SK-N-SH (cell line): Measurements from ENCODE around the gene SLX4IP. TPM values are rescaled to one million over a fixed set of nuclear protein-coding genes. Genes with fewer than 3 reads are reported as not detected.

Experiments
- CTCF ChIA-PET: fragments of 300-600, 350-600 bp; formaldehyde crosslinking; extraction: SDS; loops from one replicate; lab custom pipeline; 2021; lab: Yijun Ruan, JAX
- POLR2A ChIA-PET: fragments of 350-600 bp; sonication (Branson Sonifier 250); formaldehyde crosslinking; extraction: SDS; loops from one replicate; lab custom pipeline; 2020; ENCODE audit warnings: antibody characterized with exemption, inconsistent platforms; lab: Yijun Ruan, JAX
- DNase-seq: peaks from one replicate; pipeline ENCODE4 v3.0.0; 2012
- H2AFZ ChIP-seq: fragments of 200-600 bp; sonication (generic); 2 replicates; pipeline ENCODE4 v1.8.1; 2016; ENCODE audit warnings: antibody characterized with exemption, mild to moderate bottlenecking, low read depth
- H3F3A ChIP-seq: fragments of 200-600 bp; sonication (generic); replicated peaks from 2 replicates; pipeline ENCODE3; 2016; ENCODE audit warnings: antibody characterized with exemption, mild to moderate bottlenecking; ENCODE audit not compliant: insufficient read depth
- H3K27ac ChIP-seq, 2 experiments: fragments of 200-500 bp in 1 of 2; fragments of 200-600 bp in 1 of 2; sonication (Bioruptor generic) in 1 of 2; sonication (generic), shearing (Covaris generic) in 1 of 2; 2 replicates each; pipeline versions ENCODE4 v1.5.1 to v1.6.1; 2014 to 2016; ENCODE audit warnings: low read depth in 2 of 2, inconsistent platforms in 1 of 2, low read length in 1 of 2, mild to moderate bottlenecking in 1 of 2, mixed read lengths in 1 of 2
- H3K27me3 ChIP-seq: fragments of 200-600 bp; sonication (generic), shearing (Covaris generic); 2 replicates; pipeline ENCODE4 v1.6.1; 2016; ENCODE audit warnings: mixed run types; ENCODE audit not compliant: insufficient read depth
- H3K36me3 ChIP-seq, 2 experiments: fragments of 200-500 bp in 1 of 2; fragments of 200-600 bp in 1 of 2; sonication (Bioruptor generic) in 1 of 2; sonication (generic) in 1 of 2; replicated peaks in 1 of 2; 2 replicates each; pipeline versions ENCODE3 to v1.5.1; 2014 to 2016; ENCODE audit warnings: low read length in 1 of 2, mild to moderate bottlenecking in 1 of 2; ENCODE audit not compliant: insufficient read depth in 2 of 2, control insufficient read depth in 1 of 2
- H3K4me1 ChIP-seq, 2 experiments: fragments of 200-500 bp in 1 of 2; fragments of 200-600 bp in 1 of 2; sonication (Bioruptor generic) in 1 of 2; sonication (generic), shearing (Covaris generic) in 1 of 2; 2 replicates each; pipeline versions ENCODE4 v1.5.1 to v1.6.1; 2014 to 2016; ENCODE audit warnings: low read depth in 1 of 2, low read length in 1 of 2, mixed run types in 1 of 2; ENCODE audit not compliant: insufficient read depth in 2 of 2, control insufficient read depth in 1 of 2
- H3K4me2 ChIP-seq: fragments of 200-600 bp; sonication (generic), shearing (Covaris generic); 2 replicates; pipeline ENCODE4 v1.6.1; 2017; ENCODE audit warnings: mixed run types
- H3K4me3 ChIP-seq, 2 experiments: fragments of 200-500 bp in 1 of 2; fragments of 200-600 bp in 1 of 2; sonication (Bioruptor generic) in 1 of 2; sonication (generic), shearing (Covaris generic) in 1 of 2; 2 replicates each; pipeline versions ENCODE4 v1.5.1 to v1.8.1; 2014 to 2016; ENCODE audit warnings: low read depth in 2 of 2, inconsistent platforms in 1 of 2, low read length in 1 of 2, mild to moderate bottlenecking in 1 of 2, mixed read lengths in 1 of 2, moderate library complexity in 1 of 2
- H3K79me2 ChIP-seq: fragments of 200-600 bp; sonication (generic); 2 replicates; pipeline ENCODE4 v1.8.1; 2017; ENCODE audit warnings: mild to moderate bottlenecking; ENCODE audit not compliant: insufficient read depth
- H3K9ac ChIP-seq: fragments of 200-600 bp; sonication (generic); 2 replicates; pipeline ENCODE4 v1.6.1; 2017; ENCODE audit warnings: mixed run types
- H3K9me2 ChIP-seq: fragments of 200-600 bp; sonication (generic); 2 replicates; pipeline ENCODE4 v1.6.1; 2017; ENCODE audit warnings: mixed run types
- H3K9me3 ChIP-seq: fragments of 200-600 bp; sonication (generic); 2 replicates; pipeline ENCODE4 v1.6.1; 2017; ENCODE audit warnings: mixed run types, mild to moderate bottlenecking, moderate library complexity
- H4K20me1 ChIP-seq: fragments of 200-600 bp; sonication (generic); 2 replicates; pipeline ENCODE4 v1.6.1; 2017; ENCODE audit warnings: mild to moderate bottlenecking, mixed run types; ENCODE audit not compliant: insufficient read depth
- CHD2 ChIP-seq: fragments of 150-350 bp; IDR thresholded peaks from 2 replicates; pipeline ENCODE4 v1.6.1; 2018; ENCODE audit warnings: low read length; ENCODE audit not compliant: partially characterized antibody
- FOXJ3 ChIP-seq: sonication (generic); formaldehyde crosslinking; IDR thresholded peaks from 2 replicates; pipeline ENCODE4 v1.5.1; 2020; ENCODE audit warnings: mild to moderate bottlenecking, missing genetic modification reagents
- JUND ChIP-seq: IDR thresholded peaks from 2 replicates; pipeline ENCODE4 v1.4.0; 2012
- MEF2A ChIP-seq: IDR thresholded peaks from 2 replicates; pipeline ENCODE4 v1.4.0; 2012; ENCODE audit warnings: low read depth, borderline replicate concordance
- NFIC ChIP-seq: IDR thresholded peaks from 2 replicates; pipeline ENCODE4 v1.4.0; 2012; ENCODE audit warnings: borderline replicate concordance
- PBX3 ChIP-seq: IDR thresholded peaks from 2 replicates; pipeline ENCODE4; 2012
- RCOR1 ChIP-seq: fragments of 150-350 bp; IDR thresholded peaks from 2 replicates; pipeline ENCODE4 v1.6.1; 2017; ENCODE audit warnings: antibody characterized with exemption, low read length
- RXRA ChIP-seq: IDR thresholded peaks from 2 replicates; pipeline ENCODE4 v1.4.0; 2012; ENCODE audit warnings: low read depth, mild to moderate bottlenecking, borderline replicate concordance
- TAF1 ChIP-seq: IDR thresholded peaks from 2 replicates; pipeline ENCODE4 v1.6.1; 2012; ENCODE audit warnings: low read depth, mild to moderate bottlenecking, low read length, moderate library complexity, borderline replicate concordance
- TEAD4 ChIP-seq: IDR thresholded peaks from 2 replicates; pipeline ENCODE4 v1.4.0; 2012; ENCODE audit warnings: mild to moderate bottlenecking, borderline replicate concordance; ENCODE audit not compliant: insufficient read depth
- ZBTB33 ChIP-seq: IDR thresholded peaks from 2 replicates; pipeline ENCODE4 v1.4.0; 2012; ENCODE audit warnings: low read depth, borderline replicate concordance
- WGBS: methylation state at CpG from one replicate; pipeline ENCODE4 v1.1.6; 2017; ENCODE audit warnings: low lambda C conversion rate; 5-methylcytosine and 5-hydroxymethylcytosine counted together
- polyA plus RNA-seq, 3 experiments: library from polyadenylated mRNA; depleted of rRNA; stranded (reverse); fragments of >200 nt; gene quantifications; 2 replicates each; pipeline ENCODE4 v1.2.3, GENCODE V29; 2012
- TF ChIP-seq, protein P1 (sequence below): IDR thresholded peaks from 2 replicates; pipeline ENCODE4 v1.6.1; 2012; ENCODE audit warnings: mild to moderate bottlenecking, low read depth, low read length, moderate library complexity
- TF ChIP-seq, protein P2 (sequence below): fragments of 150-350 bp; IDR thresholded peaks from 2 replicates; pipeline ENCODE4 v1.6.1; 2017; ENCODE audit warnings: antibody characterized with exemption, low read length, low read depth, borderline replicate concordance
- TF ChIP-seq, protein P3 (sequence below): fragments of 200-600 bp; sonication (generic); IDR thresholded peaks from 2 replicates; pipeline ENCODE4 v1.6.1; 2017; ENCODE audit warnings: antibody characterized with exemption, mild to moderate bottlenecking, moderate library complexity

Gene SLX4IP
- polyA plus RNA-seq, 1 of the 3 experiments (the other 2 are of a cell fraction) = 1.3 TPM

GRCh38 chr20:10522328-10522727 lies 87.2 kb downstream of the SLX4IP start (continued):
- TF ChIP-seq, protein P1, sequence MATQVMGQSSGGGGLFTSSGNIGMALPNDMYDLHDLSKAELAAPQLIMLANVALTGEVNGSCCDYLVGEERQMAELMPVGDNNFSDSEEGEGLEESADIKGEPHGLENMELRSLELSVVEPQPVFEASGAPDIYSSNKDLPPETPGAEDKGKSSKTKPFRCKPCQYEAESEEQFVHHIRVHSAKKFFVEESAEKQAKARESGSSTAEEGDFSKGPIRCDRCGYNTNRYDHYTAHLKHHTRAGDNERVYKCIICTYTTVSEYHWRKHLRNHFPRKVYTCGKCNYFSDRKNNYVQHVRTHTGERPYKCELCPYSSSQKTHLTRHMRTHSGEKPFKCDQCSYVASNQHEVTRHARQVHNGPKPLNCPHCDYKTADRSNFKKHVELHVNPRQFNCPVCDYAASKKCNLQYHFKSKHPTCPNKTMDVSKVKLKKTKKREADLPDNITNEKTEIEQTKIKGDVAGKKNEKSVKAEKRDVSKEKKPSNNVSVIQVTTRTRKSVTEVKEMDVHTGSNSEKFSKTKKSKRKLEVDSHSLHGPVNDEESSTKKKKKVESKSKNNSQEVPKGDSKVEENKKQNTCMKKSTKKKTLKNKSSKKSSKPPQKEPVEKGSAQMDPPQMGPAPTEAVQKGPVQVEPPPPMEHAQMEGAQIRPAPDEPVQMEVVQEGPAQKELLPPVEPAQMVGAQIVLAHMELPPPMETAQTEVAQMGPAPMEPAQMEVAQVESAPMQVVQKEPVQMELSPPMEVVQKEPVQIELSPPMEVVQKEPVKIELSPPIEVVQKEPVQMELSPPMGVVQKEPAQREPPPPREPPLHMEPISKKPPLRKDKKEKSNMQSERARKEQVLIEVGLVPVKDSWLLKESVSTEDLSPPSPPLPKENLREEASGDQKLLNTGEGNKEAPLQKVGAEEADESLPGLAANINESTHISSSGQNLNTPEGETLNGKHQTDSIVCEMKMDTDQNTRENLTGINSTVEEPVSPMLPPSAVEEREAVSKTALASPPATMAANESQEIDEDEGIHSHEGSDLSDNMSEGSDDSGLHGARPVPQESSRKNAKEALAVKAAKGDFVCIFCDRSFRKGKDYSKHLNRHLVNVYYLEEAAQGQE = no peak
- TF ChIP-seq JUND (no peak), ZBTB33 (no peak), PBX3 (no peak)
- TF ChIP-seq, all 33 proteins: peak for 0

DNA sequence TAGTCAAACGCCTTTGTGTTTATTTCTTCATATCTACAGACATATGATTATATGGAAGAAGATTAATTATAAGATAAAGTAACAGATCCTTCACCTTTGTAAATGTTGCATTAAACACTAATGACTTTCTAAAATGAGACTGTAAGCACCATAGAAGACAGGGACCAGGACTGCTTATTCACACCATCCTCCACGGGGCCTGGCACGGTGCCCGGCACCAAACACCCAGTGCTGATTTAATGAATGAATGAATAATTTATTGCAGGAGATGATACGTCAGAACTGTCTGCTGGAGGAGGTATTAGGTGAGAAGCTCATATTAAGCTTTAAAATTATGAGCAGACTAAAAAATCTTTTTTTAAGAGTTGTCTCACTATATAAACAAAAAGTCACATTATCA lies 88.3 kb downstream of the SLX4IP start:
- no peaks in the 10 kb centered on the region for H3K27me3 ChIP-seq
- no peaks in the 10 kb centered on the region for H4K20me1 ChIP-seq
- H3K4me3 ChIP-seq = no peak overlapping the region
- no peaks in the 10 kb centered on the region for H3K36me3 ChIP-seq
- H2AFZ ChIP-seq = no peak overlapping the region
- TF ChIP-seq TAF1 (no peak), PBX3 (peak; percentile 42; the same call in 1 of the 2 replicates), CHD2 (no peak), FOXJ3 (CRISPR knock-in tag) (no peak), TEAD4 (no peak), MEF2A (no peak), NFIC (peak; percentile 44), RCOR1 (no peak), RXRA (no peak)
- TF ChIP-seq, protein P2, sequence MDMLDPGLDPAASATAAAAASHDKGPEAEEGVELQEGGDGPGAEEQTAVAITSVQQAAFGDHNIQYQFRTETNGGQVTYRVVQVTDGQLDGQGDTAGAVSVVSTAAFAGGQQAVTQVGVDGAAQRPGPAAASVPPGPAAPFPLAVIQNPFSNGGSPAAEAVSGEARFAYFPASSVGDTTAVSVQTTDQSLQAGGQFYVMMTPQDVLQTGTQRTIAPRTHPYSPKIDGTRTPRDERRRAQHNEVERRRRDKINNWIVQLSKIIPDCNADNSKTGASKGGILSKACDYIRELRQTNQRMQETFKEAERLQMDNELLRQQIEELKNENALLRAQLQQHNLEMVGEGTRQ = no peak
- TF ChIP-seq, protein P3, sequence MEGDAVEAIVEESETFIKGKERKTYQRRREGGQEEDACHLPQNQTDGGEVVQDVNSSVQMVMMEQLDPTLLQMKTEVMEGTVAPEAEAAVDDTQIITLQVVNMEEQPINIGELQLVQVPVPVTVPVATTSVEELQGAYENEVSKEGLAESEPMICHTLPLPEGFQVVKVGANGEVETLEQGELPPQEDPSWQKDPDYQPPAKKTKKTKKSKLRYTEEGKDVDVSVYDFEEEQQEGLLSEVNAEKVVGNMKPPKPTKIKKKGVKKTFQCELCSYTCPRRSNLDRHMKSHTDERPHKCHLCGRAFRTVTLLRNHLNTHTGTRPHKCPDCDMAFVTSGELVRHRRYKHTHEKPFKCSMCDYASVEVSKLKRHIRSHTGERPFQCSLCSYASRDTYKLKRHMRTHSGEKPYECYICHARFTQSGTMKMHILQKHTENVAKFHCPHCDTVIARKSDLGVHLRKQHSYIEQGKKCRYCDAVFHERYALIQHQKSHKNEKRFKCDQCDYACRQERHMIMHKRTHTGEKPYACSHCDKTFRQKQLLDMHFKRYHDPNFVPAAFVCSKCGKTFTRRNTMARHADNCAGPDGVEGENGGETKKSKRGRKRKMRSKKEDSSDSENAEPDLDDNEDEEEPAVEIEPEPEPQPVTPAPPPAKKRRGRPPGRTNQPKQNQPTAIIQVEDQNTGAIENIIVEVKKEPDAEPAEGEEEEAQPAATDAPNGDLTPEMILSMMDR = no peak
- no peak overlapping the region for H3K4me2 ChIP-seq
- H3K9ac ChIP-seq = no peak overlapping the region
- H3K4me1 ChIP-seq = peaks cover 27 to 50% of the 10 kb centered on the region in 2 experiments
- peaks cover 38% of the 10 kb centered on the region for H3F3A ChIP-seq
- 65% methylated on average over 5 of the region's 5 CpGs for WGBS
- H3K9me3 ChIP-seq = no peaks in the 10 kb centered on the region
- DNase-seq = no peak
- POLR2A ChIA-PET = interaction anchor here (0.6 to 1.1 kb wide), 2 partner anchors 136 to 305 kb away, joined by 3 read pairs; partner anchors contain the start of gene SNAP25
- peaks cover 10% of the 10 kb centered on the region; the same call in 1 of the 2 replicates for H3K79me2 ChIP-seq
- no peaks in the 10 kb centered on the region for H3K9me2 ChIP-seq
- CTCF ChIA-PET = interaction anchor here (1.1 kb wide), 1 partner anchor 30 kb away, joined by 3 read pairs; no protein-coding TSS in a partner anchor
- H3K27ac ChIP-seq = peak overlapping the region in 1 of 2 experiments; percentile 10; a peak in 2 of 4 replicates
